Right ventricle myocardium inferior (tissue), 1 donor: ENCODE measurements around the gene TAF9B. TPM values are rescaled to one million over a fixed set of nuclear protein-coding genes. Genes with fewer than 3 reads are reported as not detected.
"Not testable (repeated sequence)": the region's sequence is repeated elsewhere in the genome, so short reads cannot be mapped to it uniquely, and the experiment has no call there.

ENCODE experiments used
- ATAC-seq: fragments of 200-7000 bp; cut with Tn5 transposase; one replicate; pipeline ENCODE4 v1.9.1; 2020; ENCODE audit warnings: mild to moderate bottlenecking, moderate library complexity
- DNase-seq: peaks from one replicate; pipeline ENCODE4 v3.0.0; 2021; ENCODE audit errors: missing footprints
- intact Hi-C: fragments of 100-400 bp; cut with DNase I; formaldehyde crosslinking; loops from one replicate; pipeline ENCODE4 v1.11.0; 2022
- total RNA-seq: library from RNA; stranded (reverse); fragmentation: NEBNext Ultra II Directional; extraction: Animal tissue kit (Norgen Biotek cat#: 25700); gene quantifications from one replicate; pipeline ENCODE4 v1.2.1, GENCODE V29; 2021
- donor health status: DM: no; HTN: yes; CAD: no; lungs with severe emphysema.

Gene TAF9B
- total RNA-seq, 1 donor from 2014 or later: 18.3 TPM

- intact Hi-C loops: loop anchor here (5.0 kb wide), 1 partner anchor 87 kb away; no protein-coding TSS in a partner anchor
- no peak for DNase-seq
- no peak for ATAC-seq
Observed at GRCh38 chrX:78119521-78120227, 19.8 kb downstream of the TAF9B start.

DNA sequence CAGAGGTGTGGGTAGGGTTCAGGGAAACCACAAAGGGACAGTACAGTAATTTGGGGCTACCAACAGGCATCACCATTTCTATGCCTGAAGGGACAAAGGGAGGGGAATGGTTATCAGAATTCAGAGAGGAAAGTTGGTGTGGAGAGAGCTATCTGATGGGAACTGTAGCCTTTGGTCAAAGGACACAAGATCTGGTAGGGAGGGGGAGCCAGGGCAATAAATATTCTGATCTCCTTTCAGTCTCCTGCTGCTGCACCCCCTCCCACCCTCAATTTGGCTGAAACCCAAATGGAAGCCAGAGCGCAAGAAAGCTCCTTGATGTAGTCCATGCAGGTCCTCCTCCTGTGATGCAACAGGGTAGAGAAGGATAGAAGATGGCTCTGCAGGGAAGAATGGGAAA is 20.8 kb downstream of the TAF9B start:
- ATAC-seq: no peak
- DNase-seq: no peak
- intact Hi-C loops: loop anchor here (5.0 kb wide), 1 partner anchor 86 kb away; no protein-coding TSS in a partner anchor

DNA sequence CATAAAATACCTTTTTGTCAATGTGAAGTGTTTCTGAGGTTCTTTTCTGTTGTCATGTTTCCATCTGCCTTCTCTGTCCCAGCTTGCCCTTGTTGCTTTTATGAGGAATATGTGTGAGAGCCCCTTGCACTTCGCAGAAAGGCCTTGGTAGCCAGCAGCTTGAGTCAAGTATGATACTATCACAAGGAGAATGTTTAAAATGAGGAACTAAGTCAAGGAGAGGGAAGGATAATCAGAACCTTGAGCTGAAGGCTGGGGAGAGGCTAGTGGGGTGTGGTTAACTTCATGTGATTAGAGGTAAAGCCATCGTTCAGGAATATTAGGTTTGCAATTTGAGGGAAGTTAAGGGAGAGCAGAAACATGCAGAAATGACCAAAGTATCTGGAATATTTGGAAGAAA is 22.7 kb downstream of the TAF9B start:
- intact Hi-C loops: loop anchor here (5.0 kb wide), 1 partner anchor 84 kb away; no protein-coding TSS in a partner anchor

DNA sequence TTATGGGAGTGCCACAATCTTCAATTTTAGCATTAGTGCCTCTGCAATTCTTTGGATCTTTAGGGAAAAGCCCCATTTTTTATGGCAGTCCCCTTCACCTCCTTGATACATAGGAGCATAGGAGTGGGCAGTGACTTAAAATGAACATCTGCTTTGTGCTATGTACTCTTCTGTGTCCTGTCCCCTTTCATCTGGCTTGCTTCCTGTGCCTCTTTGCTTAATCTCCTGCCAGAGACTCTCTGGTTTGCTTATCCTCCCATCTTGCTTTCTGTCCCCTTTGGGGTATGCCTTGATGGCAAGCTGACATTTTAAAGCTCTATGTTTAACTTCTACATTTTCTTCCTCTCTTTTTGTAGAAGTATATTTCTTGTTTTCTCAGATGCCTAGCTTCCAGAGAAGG is 23.1 kb downstream of the TAF9B start:
- DNase-seq (no peak), ATAC-seq (no peak)
- intact Hi-C loops: loop anchor here (5.0 kb wide), 1 partner anchor 84 kb away; no protein-coding TSS in a partner anchor

More for the DNA sequence above, 22.7 kb downstream of the TAF9B start:
- no peak for DNase-seq
- ATAC-seq: no peak

DNA sequence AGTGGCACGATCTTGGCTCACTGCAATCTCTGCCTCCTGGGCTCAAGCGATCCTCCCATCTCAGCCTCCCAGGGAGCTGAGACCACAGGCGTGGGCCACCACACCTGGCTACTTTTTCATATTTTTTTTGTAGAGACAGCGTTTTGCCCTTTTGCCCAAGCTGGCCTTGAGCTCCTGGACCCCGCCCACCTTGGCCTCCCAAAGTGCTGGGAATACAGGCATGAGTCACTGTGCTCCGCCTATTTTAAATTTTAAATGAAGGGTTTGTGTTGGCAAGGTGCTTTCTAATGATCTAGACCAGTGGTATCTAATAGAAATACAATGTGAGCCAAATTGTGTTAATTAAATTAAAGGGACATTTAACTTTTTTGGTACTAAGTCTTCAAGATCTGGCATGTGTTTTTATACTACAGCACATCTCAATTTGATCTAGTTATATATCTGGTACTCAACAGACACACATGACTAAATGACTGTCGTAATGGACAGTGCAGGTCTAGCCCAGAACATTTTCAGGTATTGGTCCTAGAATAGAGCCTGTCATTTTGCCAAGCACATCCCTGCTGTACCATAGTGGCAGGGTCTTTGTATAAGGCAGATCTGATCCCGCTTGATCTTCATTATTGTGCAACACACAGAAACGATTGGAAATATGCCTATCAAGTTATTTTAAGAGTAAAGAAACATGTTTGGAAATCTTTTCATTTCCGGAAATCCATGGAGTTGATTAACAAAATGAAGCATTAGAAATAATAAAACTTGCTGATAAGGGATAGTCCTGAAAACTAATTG is 28.1 kb downstream of the TAF9B start:
- no peak for ATAC-seq
- no peak for DNase-seq
- intact Hi-C loops: no loop called here

DNA sequence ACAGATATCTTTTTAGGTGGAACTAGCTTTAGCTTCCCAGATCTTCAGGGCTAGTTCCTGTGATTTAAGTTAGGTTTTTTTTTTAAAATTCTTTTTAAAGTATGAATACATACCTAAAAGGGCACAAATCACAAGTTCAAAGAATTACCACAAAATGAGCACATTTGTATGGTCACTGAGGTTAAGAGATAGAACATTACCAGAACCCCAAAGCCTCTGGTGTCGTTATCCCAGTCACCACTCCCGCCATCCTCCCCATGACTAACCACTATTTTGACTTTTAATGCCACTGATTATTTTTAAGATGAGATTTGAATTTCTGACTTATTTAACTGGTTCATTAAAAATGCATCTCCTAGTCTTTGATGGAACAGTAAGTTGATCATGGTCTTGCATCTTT is 30.0 kb downstream of the TAF9B start:
- intact Hi-C loops: no loop called here
- ATAC-seq: no peak
- DNase-seq: no peak

DNA sequence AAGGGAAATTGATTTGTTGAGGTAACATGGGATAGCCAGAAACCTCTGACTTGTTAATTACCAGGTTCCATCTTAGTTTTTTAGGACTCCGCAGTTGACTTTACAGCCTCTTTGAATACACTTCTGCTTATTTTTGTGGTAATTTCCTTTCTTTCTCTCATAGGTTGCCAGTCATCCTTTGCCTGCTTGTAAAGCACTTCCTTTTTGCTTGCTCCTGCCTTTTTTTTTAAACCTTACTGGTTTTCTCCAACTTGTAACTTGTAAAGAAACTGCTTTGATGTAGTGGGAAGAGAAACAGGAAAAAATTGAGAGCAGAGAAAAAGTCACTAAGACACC is 32.8 kb downstream of the TAF9B start:
- no peak for DNase-seq
- no peak for ATAC-seq
- intact Hi-C loops: no loop called here

DNA sequence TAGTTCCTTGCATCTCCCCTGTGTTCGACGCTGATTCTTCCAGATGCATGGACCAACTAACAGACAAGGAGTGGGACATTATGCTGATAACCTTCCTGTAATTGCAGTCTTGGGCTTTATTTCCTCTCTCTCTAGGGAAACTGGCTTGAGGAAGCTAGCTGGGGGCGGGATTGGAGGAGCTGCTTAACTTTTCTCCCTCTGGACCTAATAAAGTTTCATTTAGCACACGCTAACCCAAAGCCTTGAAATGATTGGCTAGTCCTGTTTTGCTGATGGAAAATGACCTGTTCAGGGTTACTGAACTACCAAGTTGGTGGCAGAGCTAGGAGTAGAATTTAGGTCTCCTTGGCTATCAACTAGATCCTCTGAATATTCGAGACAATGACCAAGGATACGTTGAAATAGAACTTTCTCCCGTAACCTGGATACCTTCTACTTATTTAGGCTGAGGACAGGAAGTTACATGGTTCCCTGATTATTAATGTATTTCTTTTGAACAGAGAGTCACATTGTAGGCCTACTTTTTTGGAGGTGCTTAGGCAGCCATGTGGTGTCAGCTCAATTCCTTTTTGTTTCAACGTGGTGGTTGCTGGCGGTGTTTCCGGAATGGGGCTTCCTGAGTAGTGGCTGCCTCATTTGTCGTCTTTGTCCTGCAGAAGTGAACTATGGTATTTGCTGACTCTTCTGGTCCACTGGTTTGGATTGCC is 33.4 kb downstream of the TAF9B start:
- intact Hi-C loops: no loop called here
- DNase-seq (no peak), ATAC-seq (no peak)

- intact Hi-C loops: no loop called here
- ATAC-seq: peak; percentile 58
- DNase-seq: peak; percentile 72
Observed at GRCh38 chrX:78104447-78105176, 34.8 kb downstream of the TAF9B start.

- DNase-seq: peak; percentile 97
- ATAC-seq: peak; percentile 98
- intact Hi-C loops: no loop called here
Observed at GRCh38 chrX:78103623-78104446, 35.6 kb downstream of the TAF9B start, which contains the start of gene PGK1. PGK1 (plus strand) TSS chrX:78104248; CDS start chrX:78104341, 93 bp downstream.

GRCh38 chrX:78103001-78103622 is 36.3 kb downstream of the TAF9B start:
- intact Hi-C loops: no loop called here
- ATAC-seq (no peak), DNase-seq (no peak)

- intact Hi-C loops: no loop called here
- ATAC-seq (no peak), DNase-seq (no peak)
Observed at GRCh38 chrX:78102091-78102490, 37.4 kb downstream of the TAF9B start.

DNA sequence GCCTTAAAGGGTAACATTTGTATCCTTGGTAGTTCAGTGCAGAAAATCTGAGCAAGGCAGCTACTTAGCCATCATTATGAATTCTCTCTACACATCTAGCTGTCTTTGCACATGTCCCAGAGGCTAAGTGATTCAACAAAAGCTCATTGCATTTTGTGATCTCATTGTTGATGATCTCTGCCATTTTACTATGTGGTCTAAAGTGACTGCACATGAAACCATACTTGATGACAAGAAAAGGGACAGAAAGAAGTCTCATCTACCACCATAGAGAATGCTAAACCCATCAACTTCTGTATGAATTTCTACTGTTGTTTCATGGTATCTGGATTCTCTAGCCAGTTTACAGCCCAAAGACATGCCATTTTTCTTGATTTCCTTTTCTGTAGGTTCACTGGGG is 41.3 kb downstream of the TAF9B start:
- ATAC-seq (no peak), DNase-seq (no peak)
- intact Hi-C loops: no loop called here

DNA sequence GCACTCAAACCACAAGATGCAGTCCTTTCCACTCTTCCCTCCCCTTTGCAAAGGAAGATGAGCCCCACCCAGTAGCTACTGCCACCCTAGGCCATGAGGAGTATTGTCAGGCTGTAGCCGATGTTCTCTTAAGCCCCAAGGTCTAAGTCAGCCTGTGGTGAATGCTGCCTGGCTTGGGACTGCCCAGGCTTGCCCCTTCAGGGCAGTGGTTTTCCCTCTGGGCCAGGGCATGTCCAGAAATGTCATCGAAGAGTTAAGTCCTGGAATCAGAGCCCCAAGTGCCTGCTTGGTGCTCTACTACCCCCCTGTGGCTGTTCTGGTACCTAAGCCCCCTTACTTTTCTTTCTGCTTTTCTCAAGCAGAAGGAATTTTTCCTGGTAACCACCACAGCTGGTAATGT is 47.2 kb downstream of the TAF9B start:
- ATAC-seq: no peak
- intact Hi-C loops: no loop called here

GRCh38 chrX:78081413-78081812 is 58.0 kb downstream of the TAF9B start:
- DNase-seq, ATAC-seq, intact Hi-C loops: not testable (repeated sequence)

More for the DNA sequence above, 47.2 kb downstream of the TAF9B start:
- no peak for DNase-seq
